GM18520 (cell line): ENCODE measurements around the gene PFDN4.

ENCODE experiments used
- ATAC-seq: cut with Tn5 transposase; IDR thresholded peaks from one replicate; pipeline ENCODE4 v1.9.1; 2021; ENCODE audit not compliant: unreplicated experiment

The PFDN4 gene

DNA sequence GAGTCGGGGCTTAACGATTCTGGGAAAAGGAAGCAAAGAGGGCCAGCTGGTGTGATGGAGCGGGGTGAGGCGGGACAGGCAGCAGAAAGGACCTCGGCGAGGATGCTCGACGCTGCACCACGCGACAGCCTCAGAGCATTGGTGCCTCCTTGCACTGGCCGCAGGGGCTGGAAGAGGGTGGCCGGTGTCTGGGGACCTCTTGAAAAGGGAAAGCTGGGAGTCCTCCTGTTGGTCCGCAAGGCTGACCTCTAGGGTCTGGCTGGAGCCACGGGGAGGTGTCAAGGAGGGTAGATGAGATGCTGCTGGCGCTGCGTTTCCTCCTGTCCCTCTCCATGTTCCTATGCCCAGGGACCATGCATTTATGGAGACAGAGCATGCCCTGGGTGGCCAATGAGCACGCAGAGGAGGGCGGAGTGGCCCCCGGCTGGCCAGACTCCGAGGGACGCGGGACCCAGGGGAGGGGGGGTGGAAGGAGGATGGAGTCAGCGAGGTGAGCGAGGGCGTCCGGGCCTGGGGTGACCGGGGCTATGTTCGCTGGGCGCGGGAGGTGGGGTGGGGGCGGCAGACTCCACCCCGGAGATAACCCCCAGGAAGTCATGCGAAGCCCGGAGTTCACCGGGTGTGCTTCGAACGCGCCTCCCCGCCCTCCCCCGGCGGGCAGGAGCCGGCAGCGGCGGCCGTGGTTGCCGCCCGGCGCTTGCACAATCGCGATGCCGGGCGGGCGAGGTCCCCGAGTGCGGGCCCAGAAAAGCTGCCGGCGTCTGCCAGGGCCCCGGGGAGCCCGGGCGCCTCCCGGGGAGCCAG lies 34.0 kb upstream of the PFDN4 start, which contains the start of gene CYP24A1:
CYP24A1 (minus strand) TSS at position 334 of the 804 bp plus-strand sequence. CDS start 407 bp downstream, outside the sequence.
- no peak for ATAC-seq

DNA sequence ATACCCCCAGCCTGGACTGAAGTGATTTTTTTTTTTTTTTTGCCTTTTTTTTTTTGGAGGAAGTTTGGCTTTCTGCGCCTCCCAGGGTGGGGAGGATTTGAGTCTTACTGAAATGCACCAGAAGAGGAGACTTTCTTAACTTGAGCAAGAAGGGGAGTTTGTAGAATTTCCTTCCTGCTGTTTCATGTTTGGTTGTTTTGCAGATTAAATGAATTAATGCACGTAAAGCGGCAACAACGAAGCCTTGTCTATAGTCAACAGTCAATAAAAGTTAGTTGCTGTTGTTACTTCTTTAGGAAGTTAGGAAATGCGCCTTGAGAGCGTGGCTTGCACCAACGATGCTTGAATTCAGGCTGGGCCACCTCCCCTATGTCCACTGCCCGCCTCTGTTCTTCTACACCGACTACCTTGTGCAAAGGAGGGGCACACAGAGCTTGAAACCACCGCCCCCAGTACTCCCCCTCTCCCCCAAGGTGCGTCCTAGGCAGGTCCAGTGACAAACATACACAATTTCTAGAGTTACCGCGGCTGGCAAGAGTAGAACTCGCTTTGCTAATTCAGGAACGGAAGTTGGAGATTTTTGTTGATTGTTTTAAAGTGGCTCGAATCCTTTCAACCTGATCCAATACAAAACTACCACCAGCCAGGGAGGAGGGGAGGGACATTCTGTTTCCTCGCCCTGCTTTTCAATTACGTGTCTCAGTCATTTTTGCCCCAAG lies 33.3 kb upstream of the PFDN4 start:
- no peak for ATAC-seq

DNA sequence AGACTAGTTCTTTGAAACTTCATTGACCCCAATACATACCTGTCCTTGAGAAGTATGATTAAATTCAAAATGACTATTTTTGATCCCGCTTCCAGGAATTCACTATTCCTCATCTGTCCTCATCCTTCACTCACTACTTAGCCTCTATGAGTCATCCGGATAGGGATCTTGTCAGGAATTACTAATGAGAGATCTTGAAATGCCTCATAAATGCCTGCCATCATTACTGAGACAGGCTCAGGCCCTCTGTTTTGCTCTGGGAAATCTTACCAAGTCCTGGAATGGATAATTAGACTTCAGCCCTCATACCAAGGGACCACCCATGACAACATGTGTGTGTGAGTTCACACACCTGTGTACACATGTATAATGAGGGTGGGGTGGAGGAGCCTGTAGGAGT lies 31.3 kb upstream of the PFDN4 start:
- ATAC-seq: no peak

DNA sequence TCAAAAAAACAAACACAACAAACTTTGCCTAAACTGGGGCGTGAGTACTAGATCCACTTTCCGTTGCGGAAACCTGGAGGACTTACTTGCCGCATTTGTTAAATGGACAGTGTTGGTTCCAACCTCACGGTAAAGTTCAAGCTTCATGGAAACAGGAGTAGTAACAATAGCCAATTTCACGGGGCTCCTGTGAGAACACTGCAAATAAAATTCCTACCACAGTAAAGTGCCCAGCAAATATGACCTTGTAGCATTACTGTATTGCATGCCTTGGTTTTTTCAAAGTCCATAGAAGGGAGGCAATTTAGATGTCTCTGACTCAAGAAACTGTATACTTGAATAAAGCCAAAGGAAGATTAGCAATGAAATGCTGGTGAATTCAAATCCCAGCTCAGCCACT lies 30.5 kb upstream of the PFDN4 start:
- ATAC-seq: no peak

DNA sequence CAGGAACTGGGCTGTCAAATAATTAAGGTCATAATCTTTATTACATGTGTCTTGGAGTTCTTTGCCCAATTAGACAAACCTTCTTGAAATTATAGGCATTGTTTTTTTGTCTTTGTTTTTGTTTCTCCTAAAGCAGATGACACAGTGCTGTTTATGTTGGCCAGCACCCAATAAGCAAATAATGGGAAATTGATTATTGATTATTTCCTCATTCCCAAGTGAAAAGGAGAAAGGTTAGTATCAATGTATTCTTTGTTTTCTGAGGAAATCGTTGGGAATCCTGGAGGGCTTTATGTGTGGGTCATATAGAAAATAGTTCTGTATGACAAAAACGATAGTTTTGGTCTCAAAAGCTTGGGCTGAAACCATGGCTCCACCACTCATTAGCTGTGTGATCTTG lies 29.6 kb upstream of the PFDN4 start:
- ATAC-seq: no peak

DNA sequence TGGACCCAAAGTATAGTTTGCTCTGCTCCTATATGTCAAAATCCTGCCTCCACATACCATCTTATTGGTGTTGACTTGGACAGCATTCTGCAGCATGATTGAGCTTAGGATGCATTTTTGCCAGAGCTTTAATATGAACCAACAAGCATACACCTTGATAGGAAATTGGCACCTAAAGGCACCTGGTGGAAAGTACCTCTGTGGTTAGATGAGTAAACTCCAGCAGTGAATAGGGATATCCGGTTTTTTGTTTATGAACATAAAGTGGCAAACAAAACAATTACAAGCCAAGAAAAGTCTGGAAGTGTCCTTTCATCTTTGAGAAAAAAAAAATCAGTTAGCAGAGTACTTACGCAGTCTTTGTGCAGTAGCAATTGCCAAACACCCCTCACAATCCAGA lies 27.9 kb upstream of the PFDN4 start:
- ATAC-seq: no peak

DNA sequence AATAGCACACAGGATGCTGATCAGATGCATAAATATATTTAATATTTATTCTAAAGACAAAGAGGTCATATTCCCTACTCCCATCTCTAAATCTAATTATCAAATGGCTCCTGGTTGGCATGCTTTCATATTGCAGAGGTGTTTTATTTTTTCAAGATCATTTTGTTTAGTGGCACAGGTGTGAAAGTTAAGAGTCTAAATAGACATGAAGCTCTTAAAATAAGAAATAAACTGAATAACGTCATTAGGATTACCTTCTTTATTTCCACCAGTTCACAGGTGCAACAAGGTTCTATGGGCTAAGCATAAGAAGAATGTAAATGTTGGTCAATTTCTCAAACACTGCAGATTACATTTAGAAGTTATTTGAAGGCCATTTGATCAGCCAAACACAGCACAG lies 27.0 kb upstream of the PFDN4 start:
- no peak for ATAC-seq

DNA sequence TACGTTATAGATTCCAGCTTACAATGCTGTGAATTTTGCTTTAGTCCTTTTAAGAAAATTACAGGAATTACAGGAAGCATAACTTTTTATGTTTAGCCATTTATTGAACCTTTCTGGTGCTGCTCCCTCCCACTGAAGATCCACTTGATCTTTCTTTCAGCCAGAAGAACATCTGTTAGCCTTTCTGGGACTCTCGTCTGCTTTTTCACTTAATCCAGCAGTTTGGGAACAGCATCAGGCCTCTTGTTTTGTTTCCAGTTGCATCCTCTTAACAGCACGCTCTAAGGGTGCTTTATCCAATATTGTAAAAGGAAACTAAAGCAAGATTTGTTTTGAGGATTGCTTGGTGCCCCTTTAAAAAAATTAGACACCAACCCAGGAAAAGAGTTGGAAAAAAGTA lies 23.8 kb upstream of the PFDN4 start:
- ATAC-seq: no peak

DNA sequence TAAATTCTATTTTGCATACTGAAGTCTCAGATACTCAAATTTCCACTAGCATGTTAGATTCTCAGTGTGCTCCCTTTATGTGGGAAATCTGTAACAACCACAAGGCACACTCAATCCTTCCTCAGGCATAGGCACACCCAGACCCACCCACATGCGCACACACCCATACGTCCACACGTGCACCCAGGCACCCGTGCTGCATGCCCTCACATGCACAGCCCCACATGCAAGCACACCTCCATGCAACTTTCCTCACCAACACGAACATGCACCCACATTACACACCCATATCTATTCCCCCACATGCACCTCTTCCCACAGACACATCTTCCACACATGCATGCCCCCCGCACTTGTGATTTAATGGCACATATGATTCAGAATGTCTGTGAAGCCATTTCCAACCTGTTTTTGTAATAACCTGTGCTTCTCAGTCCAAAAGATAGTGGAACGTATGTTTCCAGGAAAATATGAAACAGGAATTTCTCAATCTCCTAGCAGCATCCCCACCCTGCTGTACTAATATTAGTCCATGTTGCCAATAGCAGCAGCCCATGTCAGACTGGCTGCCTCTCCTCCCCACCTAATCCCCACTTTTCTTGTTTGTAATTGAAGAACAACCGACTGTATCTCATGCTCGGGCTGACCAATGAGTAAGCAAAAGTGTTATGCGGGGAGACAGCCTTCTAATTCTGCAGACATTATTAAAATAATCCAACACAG lies 22.8 kb upstream of the PFDN4 start:
- no peak for ATAC-seq

DNA sequence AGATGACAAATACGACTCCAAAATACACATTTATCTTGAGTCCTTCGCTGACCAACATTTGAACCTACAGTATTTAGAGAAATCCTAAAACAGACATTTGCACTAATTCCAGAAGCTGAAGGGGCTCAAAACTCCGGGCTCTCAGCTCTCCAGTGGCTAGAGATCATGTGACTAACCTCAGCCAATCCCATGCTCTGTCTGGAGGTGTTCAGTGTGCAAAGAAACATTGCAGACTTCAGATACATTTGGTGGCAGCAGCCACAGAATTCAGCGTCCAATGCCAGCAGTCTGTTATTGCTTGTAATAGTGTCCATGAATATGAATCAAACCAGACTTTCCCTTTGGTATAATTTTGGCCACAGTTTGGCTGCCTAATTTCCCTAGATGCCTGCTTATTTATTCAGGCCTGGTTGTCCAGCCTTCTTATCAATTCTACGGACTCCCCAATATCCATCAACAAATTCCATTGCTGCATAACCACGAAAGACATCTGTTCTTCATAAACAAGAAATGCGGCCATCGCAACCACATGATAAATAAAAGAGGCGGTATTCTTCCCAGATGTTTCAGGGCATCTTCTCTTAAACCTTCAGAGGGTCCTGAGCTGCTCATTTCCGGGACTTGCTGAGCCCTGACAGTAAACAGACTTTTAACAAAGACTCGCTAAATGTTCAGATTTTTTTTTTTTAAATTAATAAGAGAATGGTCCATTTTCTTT lies 19.6 kb upstream of the PFDN4 start:
- no peak for ATAC-seq

DNA sequence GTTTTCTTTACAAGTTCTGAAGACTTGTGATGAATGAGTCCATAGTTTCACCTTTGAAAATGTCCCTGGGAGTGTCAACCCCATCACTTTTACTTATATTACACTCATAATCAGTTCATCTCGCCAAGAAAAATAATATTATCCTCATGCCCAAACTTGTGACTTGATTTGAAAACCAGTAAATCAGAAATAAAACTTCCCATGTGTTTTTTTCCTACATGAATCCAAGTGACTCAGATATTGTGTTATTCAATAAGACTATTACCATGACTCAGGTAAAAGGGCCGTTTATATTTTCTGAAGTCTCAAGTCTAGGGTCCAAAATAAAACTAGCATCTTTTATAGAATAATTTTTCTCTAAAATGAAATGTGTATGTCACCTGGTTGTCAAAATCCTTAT lies 18.3 kb upstream of the PFDN4 start:
- no peak for ATAC-seq

DNA sequence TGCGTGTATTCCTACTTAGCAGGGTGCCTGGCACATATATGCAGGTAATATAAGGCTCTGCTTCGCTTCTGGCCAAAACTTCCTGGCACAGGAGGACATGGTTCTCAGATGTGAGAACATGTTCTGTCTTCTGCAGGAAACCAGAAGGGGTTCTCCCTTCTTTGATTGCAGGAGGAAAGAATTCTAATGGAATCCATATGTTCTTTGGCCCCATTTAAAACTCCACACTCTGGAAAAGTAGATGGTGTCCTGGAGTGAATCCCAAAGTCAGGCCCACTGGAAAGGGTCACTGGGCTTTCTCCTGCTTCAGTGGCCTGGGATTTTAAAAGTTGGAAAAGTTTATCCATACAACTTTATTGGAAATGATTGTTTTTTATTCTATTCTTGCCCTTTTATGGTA lies 17.7 kb upstream of the PFDN4 start:
- ATAC-seq: no peak

DNA sequence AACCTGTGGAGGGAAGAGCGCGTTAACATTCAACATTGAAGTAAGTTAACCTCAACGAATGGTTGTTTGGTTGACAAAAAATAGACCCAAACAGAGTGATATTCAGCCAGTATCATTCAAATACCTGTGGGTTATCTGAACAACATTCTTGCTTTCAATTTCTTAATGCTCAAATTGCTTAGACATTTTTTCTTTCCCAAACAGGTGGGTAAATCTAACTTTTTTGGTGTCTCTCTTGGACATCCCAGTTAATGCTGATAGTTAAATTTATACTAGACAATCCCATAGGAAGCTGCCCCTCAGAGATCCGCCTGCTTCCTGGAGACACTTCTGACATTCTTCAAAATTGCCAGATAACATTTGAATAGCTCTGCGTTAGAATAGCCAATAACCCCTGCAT lies 14.1 kb upstream of the PFDN4 start:
- no peak for ATAC-seq

DNA sequence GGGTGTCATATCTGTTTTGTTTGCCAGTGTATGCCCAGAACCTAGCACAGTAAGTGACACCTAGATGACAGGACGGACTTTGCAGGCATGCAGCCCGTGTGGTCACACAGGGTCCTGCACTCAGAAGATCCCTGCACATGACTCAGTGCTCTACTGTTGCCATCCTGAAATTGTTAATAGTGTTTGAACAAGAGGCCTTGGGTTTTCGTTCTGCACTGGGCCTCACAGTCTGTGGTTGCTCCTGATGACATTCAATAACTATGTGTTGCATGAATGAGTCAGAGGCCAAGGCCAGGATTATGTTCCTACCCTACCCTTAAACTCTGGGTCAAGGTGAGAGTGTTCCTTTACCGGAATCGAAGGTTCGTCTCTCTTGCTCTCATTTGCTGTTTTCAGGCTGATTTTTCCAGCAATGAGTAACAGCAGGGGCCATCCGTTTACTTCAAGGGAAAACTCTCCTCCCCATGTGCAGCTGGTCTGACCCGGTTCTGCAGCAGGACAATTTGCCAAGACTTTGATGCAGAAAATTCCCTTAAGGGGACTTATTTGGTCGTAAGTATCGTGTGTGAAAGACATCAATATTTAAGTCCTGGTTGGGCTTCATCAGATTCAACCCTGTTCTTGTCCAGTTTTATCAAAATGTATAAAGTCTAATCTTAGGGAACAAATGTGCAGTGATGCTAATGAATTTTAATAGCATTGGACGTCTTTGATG lies 13.0 kb upstream of the PFDN4 start:
- ATAC-seq: peak; percentile 37

DNA sequence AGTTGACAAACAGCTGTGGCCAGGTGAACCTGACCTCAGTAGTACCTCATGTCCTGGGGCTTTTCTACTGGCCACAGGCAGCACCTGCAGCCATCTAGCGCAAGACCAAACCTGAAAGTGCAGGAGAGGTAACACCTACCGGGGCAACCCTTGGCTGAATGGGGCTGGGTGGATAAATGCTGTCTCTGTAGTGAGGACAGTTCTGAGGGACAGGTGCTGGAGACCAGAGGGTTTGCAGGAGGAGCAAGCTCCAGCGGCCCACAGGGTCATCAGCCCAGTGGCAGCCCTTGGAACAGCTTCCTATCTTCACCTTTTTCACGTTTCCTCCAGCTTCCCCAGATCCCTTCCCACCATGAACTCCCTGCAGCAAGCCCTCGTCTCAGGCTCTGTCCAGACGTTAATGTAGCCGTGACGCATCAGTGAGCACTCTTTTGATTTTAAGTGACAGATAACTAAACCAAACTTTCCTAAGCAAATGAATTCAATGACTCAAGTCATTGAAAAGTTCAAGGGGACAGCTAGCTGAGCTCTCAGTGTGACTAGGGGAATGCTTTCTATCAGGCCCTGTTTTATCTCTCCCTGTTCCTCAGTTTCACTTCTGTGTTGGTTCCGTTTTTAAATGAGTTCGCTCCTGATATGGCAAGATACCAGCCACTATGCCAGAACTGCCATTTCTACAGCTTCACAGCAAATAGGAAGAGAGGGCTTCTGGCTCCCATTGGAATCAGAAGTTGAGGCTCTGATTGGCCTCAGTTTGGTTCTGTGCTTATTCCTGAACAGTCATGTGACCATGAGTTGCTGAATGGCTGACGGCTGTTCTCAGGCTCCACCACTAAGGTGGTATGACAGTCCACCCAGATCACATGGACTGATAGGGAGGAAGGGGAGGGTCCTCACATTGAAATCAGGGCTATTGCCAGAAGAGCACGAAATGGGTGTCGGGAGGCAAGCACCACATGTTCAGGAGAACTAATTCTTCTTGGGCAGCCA lies 12.1 kb upstream of the PFDN4 start:
- ATAC-seq: peak; percentile 34

DNA sequence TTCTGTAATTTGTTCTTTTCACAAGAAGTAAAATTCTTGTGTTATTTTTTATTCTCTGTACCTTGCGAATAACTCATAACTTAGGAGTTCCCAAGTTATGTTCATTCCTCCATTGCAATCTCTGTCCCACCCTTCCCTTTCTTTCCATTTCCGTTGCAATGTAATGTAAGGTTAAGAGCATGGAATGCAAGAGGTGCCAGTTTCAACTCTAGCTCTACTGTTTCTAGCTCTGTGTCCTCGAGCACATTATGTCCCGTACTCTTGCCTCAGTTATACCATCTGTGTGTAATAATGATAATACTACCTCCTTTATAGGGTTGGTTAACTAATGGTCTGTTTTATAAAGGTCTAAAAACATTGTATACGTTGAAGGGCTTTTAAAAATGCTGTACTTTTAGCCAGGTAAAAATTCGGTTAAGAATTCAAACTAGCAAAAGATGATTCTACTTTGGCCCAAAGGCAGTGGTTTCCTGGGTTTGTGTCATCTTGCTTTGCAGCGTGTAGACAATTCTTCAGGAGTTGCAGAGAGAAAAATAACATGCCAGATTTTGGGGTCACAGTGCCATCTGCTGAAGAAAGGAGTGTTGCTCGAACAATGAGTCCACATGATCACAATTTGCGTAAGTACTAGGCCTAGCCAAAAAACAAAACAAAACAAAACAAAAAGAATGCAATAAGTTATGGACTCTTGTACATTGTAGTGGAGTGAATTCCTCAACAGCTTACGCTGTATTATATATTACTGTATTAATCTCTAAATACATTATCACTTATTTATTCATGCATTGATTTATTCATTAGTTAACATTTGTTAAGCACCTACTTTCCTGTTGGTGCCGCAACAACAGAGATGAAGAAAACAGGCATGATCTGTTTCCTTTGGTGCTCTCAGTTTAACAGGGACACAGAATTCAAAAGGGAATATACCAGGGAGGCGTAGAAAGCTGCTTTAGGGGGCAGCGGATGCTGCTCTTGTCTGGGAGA lies 10.0 kb upstream of the PFDN4 start:
- ATAC-seq: no peak

DNA sequence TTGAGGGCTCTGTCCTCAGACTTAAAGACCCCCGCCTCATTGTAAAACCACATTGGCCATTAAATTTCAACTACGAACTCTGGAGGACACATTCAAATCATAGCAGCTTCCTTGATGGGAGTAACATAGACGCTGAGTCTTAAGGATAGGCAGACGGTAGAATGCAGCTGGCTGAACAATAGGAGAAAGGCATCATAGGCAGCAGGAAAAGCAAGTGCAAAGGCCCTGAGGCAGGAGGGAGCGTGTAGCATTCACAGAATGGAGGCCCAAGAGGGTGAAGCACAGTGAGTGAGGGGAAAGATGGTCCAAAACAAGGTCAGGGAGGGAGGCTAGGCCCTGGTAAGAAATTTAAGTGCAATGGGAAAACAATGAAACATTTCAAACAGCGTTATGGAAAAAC lies 8.6 kb upstream of the PFDN4 start:
- no peak for ATAC-seq

DNA sequence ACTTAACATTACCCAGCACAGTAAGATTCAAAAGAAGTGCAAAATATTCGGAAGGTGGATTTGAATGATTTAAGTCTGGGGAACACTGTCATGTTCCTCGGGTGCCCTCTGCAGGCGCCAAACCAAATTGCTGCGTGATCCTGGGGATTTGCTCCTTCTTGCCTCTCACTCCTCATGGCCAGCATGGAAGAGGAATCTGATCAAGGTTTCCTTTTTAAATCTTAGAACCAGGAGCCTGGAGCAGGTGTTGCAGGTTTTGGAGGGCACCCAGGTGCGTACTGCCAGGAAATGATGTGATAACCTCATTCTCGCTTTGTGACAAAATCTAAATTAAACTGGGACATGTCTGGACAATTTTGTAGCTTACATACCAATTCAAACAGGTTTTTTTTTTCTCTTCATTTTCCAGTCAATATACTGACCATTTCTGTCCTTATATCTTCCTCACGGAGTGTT lies 8.1 kb upstream of the PFDN4 start:
- no peak for ATAC-seq
